GM12865 (cell line): Measurements from ENCODE around the gene SPAG16.
A peak's percentile ranks its signal among the peaks of the same experiment; 100 is the strongest.

Experiments used
- DNase-seq: peaks from one replicate; pipeline ENCODE4 v3.0.0; 2010; ENCODE audit warnings: low read depth
- H3K4me3 ChIP-seq: 2 replicates; pipeline ENCODE4 v1.5.1; 2011; ENCODE audit warnings: mild to moderate bottlenecking, low read depth, low read length, control low read depth
- CTCF ChIP-seq: IDR thresholded peaks from 2 replicates; pipeline ENCODE4 v1.5.1; 2011; ENCODE audit warnings: low read length, control low read depth, low read depth, inconsistent platforms; ENCODE audit not compliant: insufficient read depth; ENCODE audit errors: missing control alignments

Gene SPAG16

GRCh38 chr2:213627835-213628460 lies 343.7 kb downstream of the SPAG16 start:
- H3K4me3 ChIP-seq, result no peak overlapping the region
- no peak for TF ChIP-seq CTCF
- peak; percentile 11 for DNase-seq

- no peak for DNase-seq
Observed at GRCh38 chr2:213640738-213641425, 356.6 kb downstream of the SPAG16 start.

GRCh38 chr2:213644926-213645325 lies 360.7 kb downstream of the SPAG16 start:
- DNase-seq, result no peak
- no peak overlapping the region for H3K4me3 ChIP-seq
- TF ChIP-seq CTCF, result no peak

More at GRCh38 chr2:213640738-213641425, 356.6 kb downstream of the SPAG16 start:
- H3K4me3 ChIP-seq, result no peak overlapping the region
- TF ChIP-seq CTCF, result no peak

- H3K4me3 ChIP-seq, result no peak overlapping the region
- no peak for DNase-seq
- no peak for TF ChIP-seq CTCF
Observed at GRCh38 chr2:213649176-213649575, 364.9 kb downstream of the SPAG16 start.

- H3K4me3 ChIP-seq, result no peak overlapping the region
- no peak for DNase-seq
- TF ChIP-seq CTCF, result no peak
Observed at GRCh38 chr2:213664817-213665216, 380.6 kb downstream of the SPAG16 start.

- DNase-seq, result no peak
- no peak overlapping the region for H3K4me3 ChIP-seq
- no peak for TF ChIP-seq CTCF
Observed at GRCh38 chr2:213669657-213670056, 385.4 kb downstream of the SPAG16 start.
